GM18499 (cell line): ENCODE results near the gene AKT1S1.

Experiments
- ATAC-seq: cut with Tn5 transposase; IDR thresholded peaks from one replicate; pipeline ENCODE4 v1.9.1; 2021; ENCODE audit warnings: moderate number of reproducible peaks; ENCODE audit not compliant: insufficient read depth, unreplicated experiment

The AKT1S1 gene

GRCh38 chr19:49857061-49857837, 19.9 kb downstream of the AKT1S1 start:
- ATAC-seq, result no peak

- ATAC-seq, result no peak
Measured at GRCh38 chr19:49856574-49857021, 20.6 kb downstream of the AKT1S1 start.

- no peak for ATAC-seq
Measured at GRCh38 chr19:49855676-49856573, 21.2 kb downstream of the AKT1S1 start.

GRCh38 chr19:49855277-49855675, 21.9 kb downstream of the AKT1S1 start:
- ATAC-seq, result no peak

- ATAC-seq, result no peak
Measured at GRCh38 chr19:49854378-49855263, 22.5 kb downstream of the AKT1S1 start.

- ATAC-seq, result no peak
Measured at GRCh38 chr19:49853852-49854377, 23.2 kb downstream of the AKT1S1 start.

- ATAC-seq, result no peak
Measured at GRCh38 chr19:49852631-49853126, 24.5 kb downstream of the AKT1S1 start.

GRCh38 chr19:49851456-49852259, 25.5 kb downstream of the AKT1S1 start:
- ATAC-seq, result no peak

- no peak for ATAC-seq
Measured at GRCh38 chr19:49850487-49851342, 26.4 kb downstream of the AKT1S1 start, which contains the start of gene PTOV1. PTOV1 (plus strand) TSS chr19:49851159.

GRCh38 chr19:49850221-49850486, 27.0 kb downstream of the AKT1S1 start:
- no peak for ATAC-seq

GRCh38 chr19:49849433-49850220, 27.5 kb downstream of the AKT1S1 start:
- no peak for ATAC-seq

GRCh38 chr19:49848938-49849337, 28.2 kb downstream of the AKT1S1 start:
- no peak for ATAC-seq

GRCh38 chr19:49847731-49848696, 29.1 kb downstream of the AKT1S1 start:
- ATAC-seq, result no peak

GRCh38 chr19:49846408-49846807, 30.7 kb downstream of the AKT1S1 start:
- ATAC-seq, result no peak

GRCh38 chr19:49845414-49845813, 31.7 kb downstream of the AKT1S1 start:
- no peak for ATAC-seq
